ENCODE data around the gene RGS8. TPM values are rescaled to one million over a fixed set of nuclear protein-coding genes. Genes with fewer than 3 reads are reported as not detected.

Gene RGS8
- total RNA-seq, 1 experiment from 2014 or later = not detected

DNA sequence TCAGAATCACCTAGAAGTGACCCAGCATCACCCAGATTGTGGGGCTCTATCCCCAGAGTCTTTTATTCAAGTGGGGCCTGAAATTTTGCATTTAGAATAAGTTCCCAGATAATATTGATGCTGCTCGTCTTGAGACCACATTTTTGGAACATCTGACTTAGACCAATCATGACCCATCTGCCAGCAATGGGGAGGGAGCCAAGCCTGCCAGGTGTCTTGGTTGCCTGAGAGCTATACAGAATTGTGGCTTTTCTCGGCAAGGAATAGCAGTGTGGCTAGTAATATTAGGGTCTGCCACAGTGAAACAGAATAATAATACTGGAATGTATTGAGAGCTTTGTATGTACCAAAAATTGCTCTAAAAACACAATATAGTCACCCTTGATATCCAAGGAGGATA is 31.1 kb upstream of the RGS8 start:
- CTCF ChIA-PET = no interaction called here
- intact Hi-C loops (cut with micrococcal nuclease; ENCODE audit: unreplicated experiment) = no loop called here

DNA sequence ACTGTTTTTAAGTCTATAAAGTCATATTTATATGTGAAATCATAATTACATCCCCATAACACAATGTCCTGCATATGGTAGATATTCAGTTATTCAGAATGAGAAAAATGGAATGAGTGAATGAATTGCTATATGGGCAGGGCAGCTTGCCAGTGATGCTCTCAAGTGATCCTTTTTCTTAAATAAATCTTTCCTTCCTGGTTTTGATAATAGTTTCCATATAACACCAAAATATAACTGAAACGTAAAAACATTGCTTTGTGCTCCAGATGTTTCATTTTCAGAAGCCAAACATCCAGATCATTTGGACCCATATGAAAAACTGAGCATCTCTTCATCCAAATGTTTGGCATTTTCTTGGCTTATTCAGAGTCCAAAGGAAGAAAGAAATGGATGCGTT is 30.2 kb upstream of the RGS8 start:
- Mint-ChIP-seq H3K27me3 (ENCODE audit: unreplicated experiment) (peaks cover 24% of the 10 kb centered on the region), H3K36me3 (ENCODE audit: insufficient read depth, unreplicated experiment) (no peaks in the 10 kb centered on the region), H3K4me1 (ENCODE audit: low read depth, unreplicated experiment) (peaks cover 8% of the 10 kb centered on the region), H3K4me3 (ENCODE audit: low read depth, unreplicated experiment) (no peak overlapping the region), H3K27ac (ENCODE audit: unreplicated experiment) (no peak overlapping the region), H3K9me3 (ENCODE audit: low read depth, unreplicated experiment) (no peaks in the 10 kb centered on the region)
- CTCF ChIA-PET = no interaction called here
- DNase-seq = no peak
- intact Hi-C loops (cut with micrococcal nuclease; ENCODE audit: unreplicated experiment) = no loop called here
- TF ChIP-seq, protein P1, sequence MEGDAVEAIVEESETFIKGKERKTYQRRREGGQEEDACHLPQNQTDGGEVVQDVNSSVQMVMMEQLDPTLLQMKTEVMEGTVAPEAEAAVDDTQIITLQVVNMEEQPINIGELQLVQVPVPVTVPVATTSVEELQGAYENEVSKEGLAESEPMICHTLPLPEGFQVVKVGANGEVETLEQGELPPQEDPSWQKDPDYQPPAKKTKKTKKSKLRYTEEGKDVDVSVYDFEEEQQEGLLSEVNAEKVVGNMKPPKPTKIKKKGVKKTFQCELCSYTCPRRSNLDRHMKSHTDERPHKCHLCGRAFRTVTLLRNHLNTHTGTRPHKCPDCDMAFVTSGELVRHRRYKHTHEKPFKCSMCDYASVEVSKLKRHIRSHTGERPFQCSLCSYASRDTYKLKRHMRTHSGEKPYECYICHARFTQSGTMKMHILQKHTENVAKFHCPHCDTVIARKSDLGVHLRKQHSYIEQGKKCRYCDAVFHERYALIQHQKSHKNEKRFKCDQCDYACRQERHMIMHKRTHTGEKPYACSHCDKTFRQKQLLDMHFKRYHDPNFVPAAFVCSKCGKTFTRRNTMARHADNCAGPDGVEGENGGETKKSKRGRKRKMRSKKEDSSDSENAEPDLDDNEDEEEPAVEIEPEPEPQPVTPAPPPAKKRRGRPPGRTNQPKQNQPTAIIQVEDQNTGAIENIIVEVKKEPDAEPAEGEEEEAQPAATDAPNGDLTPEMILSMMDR (IDR thresholded peaks at IDR 0.05; ENCODE audit: unreplicated experiment) = no peak
- BruUV-seq (replicated peaks) = no TSS peak

More for the DNA sequence above, 31.1 kb upstream of the RGS8 start:
- Mint-ChIP-seq H3K4me1 (ENCODE audit: low read depth, unreplicated experiment) (peaks cover 8% of the 10 kb centered on the region), H3K36me3 (ENCODE audit: insufficient read depth, unreplicated experiment) (no peaks in the 10 kb centered on the region), H3K27me3 (ENCODE audit: unreplicated experiment) (peaks cover 14% of the 10 kb centered on the region), H3K27ac (ENCODE audit: unreplicated experiment) (no peak overlapping the region), H3K9me3 (ENCODE audit: low read depth, unreplicated experiment) (no peaks in the 10 kb centered on the region), H3K4me3 (ENCODE audit: low read depth, unreplicated experiment) (no peak overlapping the region)
- BruUV-seq (replicated peaks) = no TSS peak
- TF ChIP-seq, protein P1 (IDR thresholded peaks at IDR 0.05; ENCODE audit: unreplicated experiment) = no peak
- DNase-seq = no peak

DNA sequence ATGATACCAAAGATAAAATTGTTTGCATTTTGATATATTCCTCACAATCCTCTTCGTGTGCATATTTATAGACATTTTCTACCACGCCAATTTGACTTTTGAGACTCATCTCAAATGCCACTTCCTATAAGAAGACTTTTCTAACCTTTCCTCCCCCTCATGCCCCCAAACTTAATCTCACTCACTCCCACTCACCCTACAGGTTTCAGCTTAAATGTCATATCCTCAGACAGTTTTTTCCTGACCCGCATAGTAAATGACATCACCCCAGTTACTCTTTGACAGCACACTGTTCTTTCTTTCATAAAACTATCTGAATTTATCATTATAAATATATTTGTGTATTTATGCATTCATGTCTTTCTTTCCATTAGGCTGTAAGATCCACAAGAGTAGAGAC is 29.6 kb upstream of the RGS8 start:
- CTCF ChIA-PET = no interaction called here
- Mint-ChIP-seq H3K27me3 (ENCODE audit: unreplicated experiment) (peaks cover 27% of the 10 kb centered on the region), H3K27ac (ENCODE audit: unreplicated experiment) (no peak overlapping the region), H3K36me3 (ENCODE audit: insufficient read depth, unreplicated experiment) (no peaks in the 10 kb centered on the region), H3K9me3 (ENCODE audit: low read depth, unreplicated experiment) (no peaks in the 10 kb centered on the region), H3K4me3 (ENCODE audit: low read depth, unreplicated experiment) (no peak overlapping the region), H3K4me1 (ENCODE audit: low read depth, unreplicated experiment) (peaks cover 8% of the 10 kb centered on the region)
- no peak for DNase-seq
- TF ChIP-seq, protein P1 (IDR thresholded peaks at IDR 0.05; ENCODE audit: unreplicated experiment) = no peak
- no TSS peak for BruUV-seq (replicated peaks)
- intact Hi-C loops (cut with micrococcal nuclease; ENCODE audit: unreplicated experiment) = no loop called here

DNA sequence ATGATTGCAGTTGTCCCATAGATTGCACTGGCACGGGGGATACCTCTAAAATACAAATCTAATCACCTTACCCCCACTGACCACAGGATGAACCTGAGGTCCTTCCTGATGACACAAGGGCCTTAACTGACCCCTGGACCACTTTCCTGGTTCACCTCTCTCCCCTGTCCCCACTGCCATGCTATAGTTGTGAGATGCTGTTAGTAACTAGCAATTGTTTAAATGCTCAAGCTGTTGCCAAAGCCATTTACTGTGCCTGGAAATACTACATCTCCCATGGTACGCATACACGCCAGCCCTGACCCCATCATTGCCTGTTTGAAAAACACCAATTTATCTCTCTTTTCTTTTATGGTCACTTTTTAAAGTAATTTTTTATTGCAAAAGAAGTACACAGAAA is 29.1 kb upstream of the RGS8 start:
- Mint-ChIP-seq H3K27ac (ENCODE audit: unreplicated experiment) (no peak overlapping the region), H3K36me3 (ENCODE audit: insufficient read depth, unreplicated experiment) (no peaks in the 10 kb centered on the region), H3K9me3 (ENCODE audit: low read depth, unreplicated experiment) (no peaks in the 10 kb centered on the region), H3K27me3 (ENCODE audit: unreplicated experiment) (peaks cover 31% of the 10 kb centered on the region), H3K4me1 (ENCODE audit: low read depth, unreplicated experiment) (peaks cover 8% of the 10 kb centered on the region), H3K4me3 (ENCODE audit: low read depth, unreplicated experiment) (no peak overlapping the region)
- no TSS peak for BruUV-seq (replicated peaks)
- TF ChIP-seq, protein P1 (IDR thresholded peaks at IDR 0.05; ENCODE audit: unreplicated experiment) = no peak
- CTCF ChIA-PET = no interaction called here
- intact Hi-C loops (cut with micrococcal nuclease; ENCODE audit: unreplicated experiment) = no loop called here
- no peak for DNase-seq
